22Rv1 (cell line): ENCODE measurements around the gene ASXL1.

Source experiments
- ZFX ChIP-seq: fragments of 450-650 bp; IDR thresholded peaks from 2 replicates; pipeline ENCODE4 v1.6.1; 2017; ENCODE audit warnings: antibody characterized with exemption, borderline replicate concordance
- TF ChIP-seq, protein P1 (sequence below): fragments of 450-650 bp; IDR thresholded peaks from 2 replicates; pipeline ENCODE4 v1.5.1; 2017; ENCODE audit warnings: mild to moderate bottlenecking

DNA sequence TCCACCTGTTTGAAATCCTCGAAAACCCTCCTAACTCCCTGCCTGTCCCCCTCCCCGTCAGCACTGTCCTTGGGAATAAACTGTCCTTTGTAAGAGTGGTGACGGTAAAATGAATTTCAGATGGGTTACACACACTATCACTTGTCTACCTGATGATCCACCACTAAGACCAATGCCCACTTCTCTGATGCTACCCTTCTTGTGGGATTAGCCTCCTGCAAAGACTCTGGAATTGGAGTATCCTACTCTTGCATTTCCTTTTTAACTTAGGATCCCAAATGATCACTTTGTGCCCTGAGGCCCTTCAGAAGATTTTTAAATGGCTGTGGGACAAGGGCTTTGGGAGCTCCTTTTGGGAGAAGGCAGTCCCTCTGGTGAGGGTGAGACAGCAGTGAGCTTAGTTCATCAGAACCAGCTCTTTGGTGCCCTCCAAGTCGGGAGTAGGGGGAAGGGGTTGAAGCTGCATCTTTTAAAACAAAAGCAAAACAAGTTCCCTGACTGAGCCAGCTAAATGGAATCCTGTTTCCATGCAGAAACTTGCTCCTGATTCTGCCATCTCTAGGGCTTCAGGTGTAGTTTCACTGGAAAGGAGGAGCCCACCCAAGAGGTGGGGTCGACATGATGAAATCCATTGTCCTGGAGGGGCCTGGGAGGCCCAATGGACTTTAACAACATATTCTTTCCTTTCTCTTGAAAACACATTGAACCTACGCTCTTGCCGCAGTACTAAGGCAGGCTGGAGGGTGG is 86.5 kb downstream of the ASXL1 start:
- TF ChIP-seq, protein P1, sequence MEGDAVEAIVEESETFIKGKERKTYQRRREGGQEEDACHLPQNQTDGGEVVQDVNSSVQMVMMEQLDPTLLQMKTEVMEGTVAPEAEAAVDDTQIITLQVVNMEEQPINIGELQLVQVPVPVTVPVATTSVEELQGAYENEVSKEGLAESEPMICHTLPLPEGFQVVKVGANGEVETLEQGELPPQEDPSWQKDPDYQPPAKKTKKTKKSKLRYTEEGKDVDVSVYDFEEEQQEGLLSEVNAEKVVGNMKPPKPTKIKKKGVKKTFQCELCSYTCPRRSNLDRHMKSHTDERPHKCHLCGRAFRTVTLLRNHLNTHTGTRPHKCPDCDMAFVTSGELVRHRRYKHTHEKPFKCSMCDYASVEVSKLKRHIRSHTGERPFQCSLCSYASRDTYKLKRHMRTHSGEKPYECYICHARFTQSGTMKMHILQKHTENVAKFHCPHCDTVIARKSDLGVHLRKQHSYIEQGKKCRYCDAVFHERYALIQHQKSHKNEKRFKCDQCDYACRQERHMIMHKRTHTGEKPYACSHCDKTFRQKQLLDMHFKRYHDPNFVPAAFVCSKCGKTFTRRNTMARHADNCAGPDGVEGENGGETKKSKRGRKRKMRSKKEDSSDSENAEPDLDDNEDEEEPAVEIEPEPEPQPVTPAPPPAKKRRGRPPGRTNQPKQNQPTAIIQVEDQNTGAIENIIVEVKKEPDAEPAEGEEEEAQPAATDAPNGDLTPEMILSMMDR = no peak
- TF ChIP-seq ZFX = no peak
